Hematopoietic multipotent progenitor cell treated with erythropoietin and hydrocortisone succinate and interleukin-3 and kit ligand, for 8 days (in vitro differentiated cells): ENCODE results near the gene ASCC1.

ENCODE experiments used
- DNase-seq: peaks from one replicate; pipeline ENCODE4 v3.0.0-alpha.2; 2015

ASCC1 gene

DNA sequence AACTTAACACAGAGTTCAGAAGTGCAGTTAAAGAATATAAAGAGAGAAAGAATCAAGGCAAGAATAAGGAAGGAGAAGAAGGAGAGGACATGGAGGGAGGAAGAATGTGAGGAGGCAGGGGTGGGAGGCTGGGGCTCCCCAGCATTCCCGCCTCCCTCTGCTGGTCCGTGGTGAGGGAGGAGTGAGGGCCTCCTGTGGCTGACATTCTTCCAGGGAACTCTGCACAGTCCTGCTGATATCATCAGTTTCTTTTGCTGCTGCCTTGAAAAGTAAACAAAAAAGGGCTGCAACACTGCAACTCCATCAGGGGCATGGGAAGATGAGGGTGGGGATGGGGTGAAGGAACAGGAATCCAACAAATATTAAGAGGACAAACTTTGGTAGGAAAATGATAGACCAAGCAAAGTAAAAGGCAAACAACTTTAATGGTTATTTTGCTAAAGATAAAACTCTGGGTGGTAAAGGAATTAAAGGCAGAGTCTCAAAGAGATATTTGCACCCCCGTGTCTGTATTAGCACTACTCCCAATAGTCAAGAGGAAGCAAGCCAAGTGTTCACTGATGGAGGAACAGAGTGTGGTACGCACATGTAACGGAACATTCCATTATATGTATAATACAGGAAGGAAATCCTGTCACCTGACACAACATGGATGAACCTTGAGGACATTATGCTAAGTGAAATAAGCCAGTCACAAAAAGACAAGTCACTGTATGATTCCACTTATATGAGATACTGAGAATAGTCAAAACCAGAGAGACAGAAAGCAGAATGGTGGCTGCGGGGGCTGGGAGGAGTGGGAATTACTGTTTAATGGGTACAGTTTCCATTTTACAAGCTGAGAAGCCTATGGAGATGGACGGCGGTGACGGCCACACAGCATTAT lies 119.7 kb downstream of the ASCC1 start:
- no peak for DNase-seq

DNA sequence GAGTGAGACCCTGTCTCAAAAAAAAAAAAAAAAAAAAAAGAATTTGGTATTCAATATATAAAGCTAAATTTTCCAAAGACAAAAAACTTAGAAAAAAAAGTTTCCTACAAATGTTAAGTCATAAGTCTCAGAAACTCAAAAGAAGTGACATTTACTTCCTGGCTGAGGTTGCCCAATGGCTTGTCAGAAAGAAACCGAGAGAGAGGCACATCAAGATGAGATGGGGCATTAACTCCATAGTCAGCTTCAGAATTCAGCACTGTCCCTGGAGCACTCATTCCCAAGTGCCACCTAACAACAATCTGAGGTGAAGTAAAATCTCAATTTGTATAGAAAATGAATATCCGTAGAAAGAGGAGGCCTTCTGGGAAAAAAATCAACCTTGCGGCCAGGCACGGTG lies 120.9 kb downstream of the ASCC1 start:
- no peak for DNase-seq

DNA sequence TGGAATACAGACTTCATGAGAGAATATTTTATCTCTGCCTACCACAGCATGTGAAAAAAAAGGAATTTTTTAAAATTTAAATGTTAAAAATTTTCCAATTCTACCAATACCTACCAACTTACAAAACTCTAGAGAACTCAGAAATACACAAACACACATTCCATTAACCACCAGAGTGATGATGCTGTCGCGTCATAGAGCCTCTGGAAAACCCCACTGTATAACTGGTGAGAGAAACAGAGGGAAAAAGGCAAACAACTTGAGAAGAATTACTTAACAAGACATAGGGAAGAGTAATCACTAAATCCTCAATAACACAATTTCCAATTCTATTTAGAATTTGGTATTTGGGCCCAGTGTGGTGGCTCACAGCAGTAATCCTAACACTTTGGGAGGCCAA lies 121.5 kb downstream of the ASCC1 start:
- DNase-seq: no peak

DNA sequence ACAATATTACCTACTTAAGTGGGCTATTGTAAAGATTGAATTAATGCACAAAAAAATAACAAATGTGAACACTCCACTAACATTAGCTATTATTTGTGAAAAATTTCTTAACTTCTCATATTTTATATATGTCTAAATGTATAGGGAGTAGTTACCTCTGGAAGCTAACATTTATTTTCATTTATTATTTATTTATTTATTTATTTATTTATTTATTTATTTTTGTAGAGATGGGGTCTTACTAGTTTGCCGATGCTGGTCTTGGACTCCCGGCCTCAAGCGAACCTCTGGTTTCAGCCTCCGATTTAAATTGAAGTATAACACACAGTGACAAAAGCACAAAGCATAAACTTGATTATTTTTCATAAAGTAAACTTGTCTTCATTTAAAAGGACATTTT lies 122.6 kb downstream of the ASCC1 start:
- DNase-seq: no peak

DNA sequence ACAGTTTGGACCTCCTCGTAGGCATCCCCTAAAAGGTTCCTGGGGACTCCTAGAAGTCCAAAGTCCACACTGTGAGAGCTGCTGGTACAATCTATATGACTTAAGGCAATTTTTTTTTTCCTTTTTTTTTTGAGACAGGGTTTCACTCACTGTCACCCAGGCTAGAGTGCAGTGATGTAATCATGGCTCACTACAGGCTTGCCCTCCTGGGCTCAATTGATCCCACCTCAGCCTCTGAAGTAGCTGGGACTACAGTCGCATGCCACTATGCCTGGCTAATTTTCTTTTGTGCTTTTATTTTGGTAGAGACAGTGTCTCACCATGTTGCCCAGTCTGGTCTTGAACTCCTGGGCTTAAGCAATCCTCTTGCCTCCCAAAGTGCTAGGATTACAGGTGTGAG lies 123.1 kb downstream of the ASCC1 start:
- DNase-seq: no peak

DNA sequence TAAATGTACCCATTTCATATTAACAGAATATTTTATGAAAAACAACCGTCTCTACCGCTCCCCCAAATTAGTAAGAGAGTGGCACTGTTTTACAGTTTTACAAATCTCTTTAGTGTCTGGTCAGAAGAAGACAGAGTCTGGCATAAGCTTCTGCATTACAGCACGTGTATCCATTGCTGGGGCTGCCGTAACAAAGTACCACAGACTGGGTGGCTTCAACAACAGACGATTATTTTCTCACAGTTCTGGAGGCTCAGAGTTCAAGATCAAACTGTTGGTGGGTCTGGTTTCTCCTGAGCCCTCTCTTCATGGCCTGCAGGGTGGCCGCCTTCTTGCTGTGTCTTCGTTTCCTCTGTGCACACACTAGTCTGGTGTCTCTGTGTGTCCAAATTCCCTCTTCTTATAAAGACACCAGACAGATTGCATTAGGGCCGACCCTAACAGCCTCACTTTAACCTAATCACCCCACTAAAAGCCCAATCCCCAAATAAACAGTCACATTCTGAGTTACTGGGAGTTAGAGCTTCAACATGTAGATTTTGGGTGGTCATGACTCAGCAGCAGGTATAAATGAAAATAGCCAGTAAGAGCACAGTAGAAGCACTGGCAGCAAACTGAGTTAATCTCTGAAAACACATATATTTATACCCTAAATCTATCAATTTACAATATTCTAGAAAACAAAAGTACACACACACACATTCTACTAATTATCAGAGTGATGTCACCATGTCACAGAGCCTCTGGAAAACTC lies 123.7 kb downstream of the ASCC1 start:
- no peak for DNase-seq

DNA sequence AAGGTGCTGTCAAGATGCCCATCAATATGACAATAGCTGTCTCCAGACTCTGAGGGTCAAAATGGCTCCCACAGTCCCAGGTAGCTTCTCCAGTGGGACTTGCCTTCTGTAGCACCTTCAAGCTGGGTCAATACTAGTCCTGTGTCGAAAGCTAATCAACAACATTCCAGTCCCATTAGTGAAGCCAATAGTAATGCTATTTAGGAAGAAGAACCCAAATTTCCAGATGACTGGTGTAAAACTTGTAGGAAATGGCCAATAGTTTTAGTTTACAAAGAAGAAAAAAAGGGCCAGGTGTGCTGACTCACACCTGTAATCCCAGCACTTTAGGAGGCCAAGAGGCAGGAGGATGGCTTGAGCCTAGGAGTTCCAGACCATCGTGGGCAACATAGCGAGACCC lies 125.8 kb downstream of the ASCC1 start:
- DNase-seq: no peak

DNA sequence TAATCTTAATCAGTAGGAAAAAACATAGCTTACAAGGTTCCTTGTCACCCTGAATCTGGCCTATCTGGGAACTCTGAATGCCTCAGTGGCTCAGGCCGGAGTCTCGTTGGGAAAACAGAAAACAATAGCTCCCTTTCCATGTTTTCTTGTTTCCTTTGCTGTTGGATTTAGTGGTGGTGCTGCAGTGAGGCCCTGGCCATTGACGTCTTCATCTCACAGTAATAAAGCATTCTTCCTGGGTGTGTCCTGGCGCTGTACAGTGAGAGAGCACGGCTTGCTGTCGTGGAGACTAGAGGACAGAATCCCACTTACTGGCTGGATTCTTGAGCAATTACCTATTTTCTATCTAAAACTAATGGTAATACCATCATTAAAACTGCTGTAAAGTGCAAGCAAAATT lies 126.5 kb downstream of the ASCC1 start:
- DNase-seq: no peak

DNA sequence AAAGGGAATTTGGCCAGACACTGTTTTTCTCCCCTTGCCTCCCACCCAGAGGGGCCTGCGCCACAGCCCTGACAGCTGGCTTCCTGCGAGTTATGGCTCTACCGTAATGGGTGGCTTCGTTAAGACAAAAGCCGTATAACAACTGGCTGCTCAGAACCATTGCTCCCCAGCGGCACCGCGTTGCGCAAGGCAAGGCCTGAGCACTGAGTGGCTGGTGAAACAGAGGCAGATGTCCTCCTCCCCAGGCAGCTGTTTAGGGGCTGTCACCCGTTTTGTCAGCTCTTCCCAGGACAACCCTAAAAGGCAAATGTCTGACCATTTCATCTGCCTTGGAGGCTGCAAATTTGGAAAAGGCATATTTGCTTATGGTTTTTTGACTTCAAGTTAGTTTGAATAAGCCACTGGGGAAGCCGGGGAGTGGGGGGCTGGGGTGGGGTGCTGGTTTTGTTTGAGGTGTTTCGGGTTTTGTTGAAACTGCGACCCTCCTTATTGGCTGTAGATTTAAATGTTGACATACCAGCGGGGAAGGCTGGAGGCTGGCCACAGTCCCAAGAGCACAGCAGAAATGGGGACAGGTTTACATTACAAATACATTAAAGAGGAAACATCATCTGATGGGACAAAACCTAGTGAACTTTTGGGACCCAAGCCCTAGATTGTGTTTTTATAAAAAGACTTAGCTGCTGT lies 127.0 kb downstream of the ASCC1 start:
- no peak for DNase-seq

DNA sequence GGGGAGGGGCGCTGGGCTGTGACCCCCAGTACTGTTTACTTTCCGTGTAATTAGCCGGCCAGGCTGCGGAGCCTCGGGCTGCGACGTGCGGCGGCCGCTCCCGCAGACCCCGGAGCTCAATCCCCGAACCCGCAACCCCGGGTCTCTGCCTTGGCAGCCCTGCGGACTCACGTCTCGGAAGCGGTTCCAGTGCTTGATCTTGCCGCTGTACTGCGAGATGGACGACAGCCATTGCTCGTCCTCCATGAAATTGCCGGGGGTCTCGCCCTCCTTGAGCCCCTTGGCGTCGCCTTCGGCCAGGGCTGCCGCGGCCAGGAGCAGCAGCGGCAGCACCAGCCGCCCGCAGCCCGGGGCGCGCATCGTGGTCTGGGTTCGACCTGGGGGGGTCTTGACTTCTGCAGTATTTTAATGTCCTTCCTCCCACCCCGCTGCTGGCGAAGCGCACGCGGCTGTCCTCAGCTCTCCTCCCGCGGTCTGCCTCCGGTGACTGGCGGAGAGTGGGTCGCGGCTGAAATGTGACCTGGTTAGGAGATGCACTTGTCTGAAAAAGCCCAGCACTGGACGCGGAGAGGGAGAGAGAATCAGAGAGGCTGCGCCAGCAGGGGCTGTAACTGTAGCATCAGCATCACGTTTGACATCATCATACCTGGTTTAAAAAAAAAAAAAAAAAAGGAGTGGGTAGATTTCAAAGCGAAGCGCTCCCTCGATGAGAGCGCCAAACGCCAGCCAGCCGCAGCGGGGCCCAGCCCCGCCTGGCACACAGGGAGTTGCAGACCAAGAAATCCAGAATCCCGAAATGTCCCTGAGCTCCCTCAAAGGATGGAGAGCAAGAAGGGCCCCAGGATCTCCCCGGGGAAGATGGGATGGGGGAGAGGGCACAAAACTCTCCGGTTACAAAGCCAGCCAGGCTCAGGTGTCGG lies 127.8 kb downstream of the ASCC1 start, which contains the start of gene SPOCK2:
Gene SPOCK2 (minus strand): TSS at position 583 of the 920 bp plus-strand sequence. CDS start 223 bp downstream, at position 360.
- DNase-seq: no peak

DNA sequence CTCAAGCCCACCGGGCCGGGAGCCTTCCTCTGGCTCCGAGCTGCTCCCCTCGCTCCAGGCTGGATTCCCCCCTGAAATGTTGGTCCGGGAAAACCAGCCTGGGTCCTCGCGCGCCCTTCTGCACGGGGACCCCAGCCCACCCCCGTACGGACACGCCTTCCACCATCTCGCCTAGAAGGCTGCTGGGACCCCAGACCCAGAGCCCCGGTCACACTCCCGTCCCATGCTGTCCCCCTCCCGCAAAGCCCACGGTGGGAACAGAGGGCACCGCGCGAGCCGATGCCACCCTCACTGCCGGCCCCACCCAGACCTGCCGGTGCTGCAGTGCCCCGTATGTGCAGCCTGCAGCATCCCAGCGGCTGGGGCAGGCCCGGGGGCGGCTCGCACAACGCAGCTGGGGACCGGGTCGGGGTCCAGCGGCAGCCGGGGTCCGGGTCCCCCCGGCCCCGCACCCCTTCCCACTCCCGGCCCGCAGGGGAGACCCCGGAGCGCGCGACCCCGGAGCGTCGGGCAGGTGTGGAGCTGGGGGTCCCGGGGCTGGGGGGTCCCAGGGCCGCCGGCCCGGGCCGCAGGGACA lies 128.6 kb downstream of the ASCC1 start:
- no peak for DNase-seq

DNA sequence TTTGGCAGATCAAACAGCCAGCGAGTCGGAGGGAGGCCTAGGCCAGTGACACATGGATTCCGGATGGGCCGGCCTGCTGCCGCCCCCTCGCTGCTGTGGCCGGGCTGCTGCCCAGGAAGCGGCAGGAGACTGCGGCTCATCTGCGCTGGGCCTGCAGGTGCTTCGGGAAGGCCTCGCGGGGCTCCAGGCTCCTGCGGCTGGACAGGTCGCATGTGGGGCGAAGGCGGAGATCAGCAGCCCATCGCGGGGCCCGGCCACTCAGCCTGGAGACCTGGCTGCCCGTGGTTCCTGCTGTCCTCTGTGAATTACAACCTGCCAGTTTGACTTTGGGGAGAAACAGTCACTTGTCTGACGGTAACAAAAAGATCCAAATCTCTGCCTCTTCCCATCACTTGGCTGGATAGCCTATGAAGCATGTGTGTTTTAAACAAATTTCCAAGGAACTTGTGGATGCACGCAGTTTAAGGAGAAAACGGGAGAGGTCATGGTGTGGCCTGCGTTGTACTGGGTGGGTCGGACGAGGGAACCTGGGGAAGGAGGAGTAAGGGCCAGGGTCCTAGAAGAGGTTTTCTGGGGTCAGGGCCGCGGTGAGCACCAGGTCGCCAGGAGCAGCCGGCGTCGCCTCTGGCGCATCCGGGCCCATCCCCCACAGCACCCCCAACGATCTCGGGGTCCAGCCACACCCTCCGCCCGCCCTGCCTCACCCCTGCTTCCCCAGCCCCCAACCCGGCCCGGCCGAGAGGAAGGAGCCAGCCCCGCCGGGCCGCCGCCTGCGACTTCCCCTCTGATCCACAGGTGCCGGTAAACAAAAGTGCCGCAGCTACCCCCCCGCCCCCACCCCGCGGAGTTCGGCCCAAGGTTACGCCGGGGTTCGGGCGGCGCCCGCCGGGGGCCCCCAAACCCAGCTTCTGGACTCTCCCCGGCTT lies 129.3 kb downstream of the ASCC1 start:
- DNase-seq: no peak

DNA sequence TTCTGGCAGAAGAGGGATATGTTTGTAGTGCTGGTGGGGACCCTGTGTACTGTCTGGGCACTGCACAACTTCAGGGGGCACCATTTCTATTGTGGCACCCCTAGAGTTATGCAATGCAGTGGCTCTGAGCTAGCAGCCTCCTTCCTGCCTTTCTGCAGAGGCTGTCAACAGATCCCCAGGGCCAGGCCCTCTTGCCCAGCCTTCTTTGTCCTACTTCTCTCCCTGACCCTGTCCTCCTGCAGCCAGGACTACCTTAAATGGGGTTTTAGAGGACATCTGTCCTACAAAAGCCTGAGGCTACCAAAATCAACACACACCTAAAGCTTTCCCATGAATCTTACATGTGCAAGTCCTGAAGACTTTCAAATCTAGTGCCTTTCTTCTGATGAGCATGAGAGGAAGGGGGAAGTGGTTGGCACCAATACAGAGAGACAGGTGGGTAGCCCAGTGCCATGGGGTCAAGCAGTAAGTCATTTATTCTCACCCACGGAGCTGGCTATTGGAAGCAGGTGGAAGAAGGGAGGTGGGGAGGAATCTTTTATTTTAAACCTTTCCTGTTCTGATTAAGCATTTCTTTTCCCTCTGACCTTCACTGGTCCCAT lies 130.1 kb downstream of the ASCC1 start:
- no peak for DNase-seq

DNA sequence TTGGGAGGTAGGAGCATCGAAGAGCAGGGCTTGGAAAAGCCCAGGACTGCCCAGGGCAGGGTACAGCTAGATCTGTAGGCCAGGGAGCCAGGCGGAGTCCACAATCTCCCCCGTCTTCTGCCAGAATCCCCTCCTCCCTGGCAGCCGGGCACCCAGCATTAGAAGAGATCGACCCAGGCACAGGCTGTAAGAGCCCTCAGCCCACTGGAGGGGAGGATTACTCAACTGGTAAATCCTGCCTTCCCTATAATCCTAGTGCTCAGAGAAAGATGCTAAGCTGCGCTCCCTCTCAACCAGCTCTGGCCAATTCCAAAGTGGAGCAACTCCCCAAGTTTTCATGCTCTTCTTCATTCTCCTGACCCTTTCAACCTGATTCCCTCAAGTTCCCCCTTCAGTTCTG lies 130.9 kb downstream of the ASCC1 start:
- no peak for DNase-seq

DNA sequence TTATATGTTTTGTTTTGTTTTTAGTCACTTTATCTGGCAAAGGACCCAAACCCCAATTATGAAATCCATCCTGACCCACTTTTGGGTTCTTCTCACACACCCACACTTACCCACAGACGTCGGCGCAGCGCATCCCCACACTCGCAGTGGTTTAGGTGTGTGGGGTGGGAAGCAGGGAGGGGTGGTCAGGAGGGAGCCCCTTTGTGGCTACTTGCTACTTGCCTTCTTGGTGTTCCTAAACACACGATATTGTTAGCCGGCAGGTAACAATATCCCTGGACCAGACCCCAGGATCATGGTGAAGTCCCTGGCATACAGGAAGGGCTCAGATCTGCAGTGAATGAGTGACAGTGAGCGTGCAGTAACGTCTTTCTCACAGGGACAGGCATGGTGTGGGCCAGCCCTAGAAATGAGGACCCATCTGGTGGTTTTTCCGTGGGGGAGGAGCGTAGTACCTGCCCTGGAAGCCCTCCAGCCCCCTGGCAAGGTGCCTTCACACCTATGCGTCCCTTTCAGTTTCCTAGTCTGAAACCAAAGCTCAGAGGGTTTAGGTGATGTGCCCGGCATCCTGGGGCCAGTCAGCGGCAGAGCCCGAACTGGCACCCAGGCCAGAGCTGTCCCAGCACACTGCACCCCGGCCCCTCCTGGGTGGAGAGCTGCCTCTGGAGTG lies 132.2 kb downstream of the ASCC1 start:
- DNase-seq: no peak

DNA sequence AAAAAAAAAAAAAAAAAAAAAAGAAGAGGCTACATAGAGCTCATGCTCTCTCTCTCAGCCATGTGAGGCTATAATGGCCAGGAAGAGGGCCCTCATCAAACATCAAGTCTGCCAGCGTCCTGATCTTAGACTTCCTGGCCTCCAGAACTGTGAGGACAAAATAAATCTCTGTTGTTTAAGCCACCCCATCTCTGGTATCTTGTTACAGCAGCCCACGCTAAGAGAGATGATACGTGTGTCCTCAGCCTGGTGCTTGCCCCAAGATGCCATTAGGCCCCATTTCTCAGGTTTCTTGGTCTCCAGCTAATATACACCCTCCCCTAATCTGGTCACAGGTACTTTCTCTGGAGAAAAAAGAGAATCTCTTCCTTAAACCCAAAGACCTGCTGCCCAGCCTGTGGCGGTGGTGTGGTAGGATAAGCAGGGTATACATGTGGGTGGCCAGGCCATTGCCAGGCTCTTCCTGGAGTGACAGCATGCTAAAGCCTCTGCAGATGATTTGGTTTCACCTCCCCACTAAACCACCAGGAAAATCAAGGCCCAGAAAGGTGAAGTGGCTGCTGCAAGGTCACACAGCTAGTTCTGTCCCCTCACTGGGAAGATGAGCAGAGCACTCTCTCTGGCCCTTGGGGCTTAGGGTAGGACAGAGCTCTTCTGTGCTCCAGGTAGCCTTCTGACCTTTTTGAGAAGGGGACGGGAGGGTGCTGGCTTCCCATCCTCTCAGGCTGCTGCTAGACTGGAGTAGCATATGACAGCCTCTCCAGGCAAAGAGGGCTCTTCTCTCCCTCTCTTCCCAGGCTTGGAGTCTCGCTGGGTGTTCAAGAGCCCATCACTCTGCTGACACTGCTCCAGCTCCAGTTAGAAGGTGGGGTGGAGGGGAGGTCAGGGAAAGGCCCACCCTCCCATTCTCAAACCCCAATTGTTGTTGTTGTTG lies 133.0 kb downstream of the ASCC1 start:
- DNase-seq: no peak

DNA sequence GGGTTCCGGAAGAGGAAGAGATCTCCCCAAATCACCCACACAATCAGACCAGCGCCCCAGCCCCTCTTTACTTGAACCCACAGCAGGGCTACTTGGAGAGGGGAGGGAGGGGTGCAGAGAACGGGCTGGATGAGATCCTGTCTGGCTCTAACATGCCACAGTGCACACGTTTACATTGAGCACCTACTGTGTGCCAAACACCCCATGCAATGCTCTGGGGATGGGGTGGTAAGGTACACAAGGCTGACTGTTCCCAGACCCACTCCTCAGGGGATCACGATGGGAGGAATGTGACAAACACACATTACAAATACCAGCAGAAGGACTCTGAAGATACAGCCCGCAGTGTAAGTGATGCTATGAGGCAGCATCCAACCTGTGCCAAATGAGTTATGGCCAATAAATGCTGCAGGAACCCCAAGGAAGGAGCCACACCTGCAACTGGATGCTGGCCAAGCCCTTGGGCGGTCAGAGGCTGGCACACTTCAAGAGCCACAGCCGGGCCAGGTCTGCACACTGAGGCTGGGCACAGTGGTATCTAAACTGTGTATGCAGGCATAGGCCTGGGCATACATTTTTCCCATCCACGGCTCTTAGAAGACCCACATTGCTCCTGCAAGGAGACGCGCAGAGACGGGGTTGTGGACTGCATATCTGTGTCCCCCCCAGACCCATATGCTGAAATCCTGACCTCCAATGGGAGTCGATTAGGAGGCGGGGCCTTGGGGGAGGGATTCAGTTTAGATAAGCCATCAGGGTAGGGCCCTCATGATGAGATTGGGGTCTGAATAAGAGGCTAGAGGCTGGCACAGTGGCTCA lies 134.1 kb downstream of the ASCC1 start:
- no peak for DNase-seq

DNA sequence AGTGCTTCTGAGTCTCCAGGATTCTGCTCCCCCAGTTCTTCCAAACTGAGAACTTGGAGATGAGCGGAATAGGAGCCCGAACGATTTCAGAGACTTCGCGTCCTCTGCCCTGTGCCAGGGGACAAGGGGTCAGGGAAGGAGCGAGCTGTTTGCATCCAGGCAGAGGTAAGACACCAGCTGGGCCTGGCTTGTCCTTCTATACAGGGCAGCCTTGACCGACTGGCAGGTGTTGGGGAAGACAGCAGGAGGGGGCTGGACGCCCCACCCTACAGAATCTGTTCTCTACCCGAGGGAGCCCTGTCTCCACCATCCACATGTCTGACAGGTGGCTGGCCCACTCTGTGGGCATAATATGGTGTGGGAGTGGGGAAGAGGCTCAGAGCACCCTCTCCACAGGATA lies 134.9 kb downstream of the ASCC1 start:
- DNase-seq: no peak
